GM23338 (cell line): ENCODE results near the gene TSC22D2. TPM values are rescaled to one million over a fixed set of nuclear protein-coding genes. Genes with fewer than 3 reads are reported as not detected.
A peak's percentile ranks its signal among the peaks of the same experiment; 100 is the strongest.

Experiments
- ATAC-seq: fragments of 200-7000 bp; cut with Tn5 transposase; 3 replicates; pipeline ENCODE4 v1.9.1; 2020
- DNase-seq: peaks from one replicate; pipeline ENCODE4 v3.0.0-alpha.2; 2015; ENCODE audit warnings: low spot score
- H2AFZ ChIP-seq: fragments of 200-600 bp; sonication (generic); 2 replicates; pipeline ENCODE4 v1.8.0; 2016; ENCODE audit warnings: antibody characterized with exemption, mild to moderate bottlenecking, moderate library complexity
- H3F3A ChIP-seq: fragments of 200-600 bp; sonication (generic); replicated peaks from 2 replicates; pipeline ENCODE4 v1.8.0; 2017; ENCODE audit warnings: antibody characterized with exemption, mixed run types, low read depth
- H3K27ac ChIP-seq: fragments of 200-600 bp; sonication (generic); 2 replicates; pipeline ENCODE4 v1.6.1; 2016; ENCODE audit warnings: low read depth
- H3K27me3 ChIP-seq: fragments of 200-600 bp; sonication (generic); 2 replicates; pipeline ENCODE4 v1.8.0; 2016; ENCODE audit warnings: mild to moderate bottlenecking, mixed run types, moderate library complexity; ENCODE audit not compliant: insufficient read depth
- H3K36me3 ChIP-seq: fragments of 200-600 bp; sonication (generic); 2 replicates; pipeline ENCODE4 v1.8.0; 2016; ENCODE audit warnings: mild to moderate bottlenecking; ENCODE audit not compliant: insufficient read depth
- H3K4me1 ChIP-seq: fragments of 200-600 bp; sonication (generic); 2 replicates; pipeline ENCODE4 v1.8.0; 2016; ENCODE audit warnings: mild to moderate bottlenecking, moderate library complexity; ENCODE audit not compliant: insufficient read depth
- H3K4me2 ChIP-seq: fragments of 200-600 bp; sonication (generic); 2 replicates; pipeline ENCODE4 v1.7.1; 2017; ENCODE audit warnings: mixed run types
- H3K4me3 ChIP-seq: fragments of 200-600 bp; sonication (generic); 2 replicates; pipeline ENCODE4 v1.6.1; 2016; ENCODE audit warnings: mixed run types
- H3K79me2 ChIP-seq: fragments of 200-600 bp; sonication (generic); replicated peaks from 2 replicates; pipeline ENCODE4 v1.8.0; 2017; ENCODE audit warnings: mild to moderate bottlenecking; ENCODE audit not compliant: insufficient read depth
- H3K9me2 ChIP-seq: fragments of 200-600 bp; sonication (generic); 2 replicates; pipeline ENCODE4 v1.8.0; 2017; ENCODE audit not compliant: insufficient read depth
- H4K20me1 ChIP-seq: fragments of 200-600 bp; sonication (generic); replicated peaks from 2 replicates; pipeline ENCODE4 v1.8.0; 2017; ENCODE audit warnings: mild to moderate bottlenecking; ENCODE audit not compliant: insufficient read depth
- H3K27ac Mint-ChIP-seq: 2 replicates; pipeline ENCODE4 v1.8.0; 2020; ENCODE audit warnings: inconsistent platforms, mild to moderate bottlenecking, moderate library complexity, mixed read lengths
- H3K27me3 Mint-ChIP-seq: 3 replicates; pipeline ENCODE4 v1.8.0; 2022; ENCODE audit warnings: low read depth, mild to moderate bottlenecking, moderate library complexity, mixed read lengths, inconsistent platforms; ENCODE audit not compliant: insufficient read depth, poor library complexity
- H3K36me3 Mint-ChIP-seq: 3 replicates; pipeline ENCODE4 v1.8.0; 2021; ENCODE audit warnings: low read depth, mild to moderate bottlenecking, inconsistent platforms, moderate library complexity, mixed read lengths
- H3K4me1 Mint-ChIP-seq: 3 replicates; pipeline ENCODE4 v1.8.0; 2020; ENCODE audit warnings: mild to moderate bottlenecking, inconsistent platforms, mixed read lengths
- H3K4me3 Mint-ChIP-seq: 3 replicates; pipeline ENCODE4 v1.8.0; 2021; ENCODE audit warnings: moderate library complexity, mild to moderate bottlenecking, inconsistent platforms, mixed read lengths
- H3K9me3 Mint-ChIP-seq: 3 replicates; pipeline ENCODE4 v1.8.0; 2020; ENCODE audit warnings: moderate library complexity, mild to moderate bottlenecking, inconsistent platforms, mixed read lengths
- CREB1 ChIP-seq: fragments of 250-450 bp; sonication (Bioruptor Pico); IDR thresholded peaks from 2 replicates; pipeline ENCODE4 v1.5.0; 2020; ENCODE audit warnings: low read depth, mild to moderate bottlenecking, moderate library complexity
- ETS1 ChIP-seq: IDR thresholded peaks from 2 replicates; pipeline ENCODE4 v1.6.1; 2016; ENCODE audit warnings: antibody characterized with exemption
- JUNB ChIP-seq: IDR thresholded peaks from one replicate; pipeline ENCODE4 v1.6.1; 2016; ENCODE audit warnings: antibody characterized with exemption; ENCODE audit not compliant: unreplicated experiment
- NANOG ChIP-seq: IDR thresholded peaks from 2 replicates; pipeline ENCODE4 v1.6.1; 2016; ENCODE audit warnings: antibody characterized with exemption, borderline replicate concordance
- POLR2AphosphoS5 ChIP-seq: IDR thresholded peaks from 2 replicates; pipeline ENCODE4 v1.6.1; 2016; ENCODE audit warnings: antibody characterized with exemption, low read depth
- REST ChIP-seq: IDR thresholded peaks from one replicate; pipeline ENCODE4 v1.6.1; 2018; ENCODE audit warnings: antibody characterized with exemption; ENCODE audit not compliant: unreplicated experiment
- STAT1 ChIP-seq: IDR thresholded peaks from one replicate; pipeline ENCODE4 v1.6.1; 2016; ENCODE audit warnings: antibody characterized with exemption; ENCODE audit not compliant: unreplicated experiment
- ZNF114 ChIP-seq: fragments of 250-450 bp; sonication (Bioruptor Pico); IDR thresholded peaks from 2 replicates; pipeline ENCODE4 v1.5.0; 2020; ENCODE audit warnings: mild to moderate bottlenecking, moderate library complexity
- ZNF331 ChIP-seq: fragments of 250-450 bp; sonication (Bioruptor Pico); IDR thresholded peaks from 2 replicates; pipeline ENCODE4 v1.5.0; 2020; ENCODE audit warnings: low read depth, mild to moderate bottlenecking, moderate library complexity
- ZNF462 ChIP-seq: fragments of 250-450 bp; sonication (Bioruptor Pico); IDR thresholded peaks from 2 replicates; pipeline ENCODE4 v1.5.0; 2020; ENCODE audit warnings: mild to moderate bottlenecking, moderate library complexity
- polyA plus RNA-seq: library from polyadenylated mRNA; unstranded; fragments of >200 nt; fragmentation: Nextera tagmentation; extraction: Ambion mirVana; gene quantifications from 2 replicates; pipeline ENCODE4 v1.2.1, GENCODE V29; 2016
- total RNA-seq: library from RNA; depleted of rRNA; stranded (reverse); fragments of >200 nt; shearing (Covaris generic); gene quantifications from 2 replicates; pipeline ENCODE4 v1.2.3, GENCODE V29; 2014

The TSC22D2 gene
- total and polyA plus RNA-seq, 2 experiments from 2014 or later: 18.6 to 34.2 TPM

GRCh38 chr3:150414258-150414657, 6.2 kb downstream of the TSC22D2 start:
- H3K4me1 Mint-ChIP-seq: peaks cover 38% of the 10 kb centered on the region; the same call in 2 of the 3 replicates
- H3K27ac Mint-ChIP-seq: no peak overlapping the region
- peak overlapping the region; percentile 95 for H3K4me2 ChIP-seq
- H3K9me2 ChIP-seq: no peaks in the 10 kb centered on the region
- no peak for TF ChIP-seq POLR2AphosphoS5
- TF ChIP-seq STAT1: no peak
- TF ChIP-seq ETS1: no peak
- no peak for TF ChIP-seq ZNF331 (CRISPR knock-in tag)
- TF ChIP-seq ZNF114 (CRISPR knock-in tag): no peak
- no peak for TF ChIP-seq CREB1 (CRISPR knock-in tag)
- TF ChIP-seq REST: no peak
- ATAC-seq: no peak
- peak overlapping the region; percentile 78 for H3K4me3 Mint-ChIP-seq
- H3K4me3 ChIP-seq: peak overlapping the region; percentile 77
- peaks cover 95% of the 10 kb centered on the region for H3K79me2 ChIP-seq
- H4K20me1 ChIP-seq: peaks cover 32% of the 10 kb centered on the region
- H3K27me3 Mint-ChIP-seq: peaks cover 7% of the 10 kb centered on the region
- H3K27me3 ChIP-seq: no peaks in the 10 kb centered on the region
- H3K27ac ChIP-seq: no peak overlapping the region
- H3K9me3 Mint-ChIP-seq: no peaks in the 10 kb centered on the region
- peaks cover 28% of the 10 kb centered on the region for H3K4me1 ChIP-seq
- H2AFZ ChIP-seq: no peak overlapping the region
- no peak for DNase-seq
- H3K36me3 Mint-ChIP-seq: peaks cover 15% of the 10 kb centered on the region
- 0 out of 2 replicates have a peak, but pooled peaks cover under 1% of the 10 kb centered on the region for H3F3A ChIP-seq
- H3K36me3 ChIP-seq: no peaks in the 10 kb centered on the region

- Histone ChIP-seq H3K4me3 (no peak overlapping the region), H3K4me1 (peaks cover 28% of the 10 kb centered on the region), H2AFZ (no peak overlapping the region), H3K79me2 (peaks cover 96% of the 10 kb centered on the region), H4K20me1 (peaks cover 37% of the 10 kb centered on the region), H3K36me3 (no peaks in the 10 kb centered on the region), H3F3A (no peaks in the 10 kb centered on the region), H3K4me2 (no peak overlapping the region), H3K27ac (no peak overlapping the region), H3K27me3 (no peaks in the 10 kb centered on the region), H3K9me2 (no peaks in the 10 kb centered on the region)
- ATAC-seq (no peak), DNase-seq (no peak)
- H3K27me3 Mint-ChIP-seq: peaks cover 5% of the 10 kb centered on the region
- H3K36me3 Mint-ChIP-seq: peaks cover 15% of the 10 kb centered on the region
- peaks cover 42% of the 10 kb centered on the region; the same call in 2 of the 3 replicates for H3K4me1 Mint-ChIP-seq
- H3K4me3 Mint-ChIP-seq: peak overlapping the region; percentile 78; the same call in 1 of the 3 replicates
- H3K9me3 Mint-ChIP-seq: no peaks in the 10 kb centered on the region
- no peak overlapping the region; the same call in 1 of the 2 replicates for H3K27ac Mint-ChIP-seq
- TF ChIP-seq JUNB (no peak), ZNF462 (CRISPR knock-in tag) (no peak), NANOG (no peak)
Observed at GRCh38 chr3:150414959-150415358, 6.9 kb downstream of the TSC22D2 start.
